BE2C (cell line): ENCODE measurements around the gene AMPH.

ENCODE experiments used
- DNase-seq: peaks from one replicate; pipeline ENCODE4 v3.0.0-alpha.2; 2020
- H3K27me3 ChIP-seq: fragments of 250-450 bp; sonication (Bioruptor Pico); 2 replicates; pipeline ENCODE4 v1.5.1; 2020; ENCODE audit warnings: mild to moderate bottlenecking
- H3K36me3 ChIP-seq: fragments of 250-450 bp; sonication (Bioruptor Pico); 2 replicates; pipeline ENCODE4 v1.5.1; 2020; ENCODE audit warnings: mild to moderate bottlenecking
- H3K4me1 ChIP-seq: fragments of 250-450 bp; sonication (Bioruptor Pico); 2 replicates; pipeline ENCODE4 v1.5.1; 2020
- H3K4me3 ChIP-seq: 2 replicates; pipeline ENCODE4 v1.5.1; 2011; ENCODE audit warnings: low read depth, low read length
- H3K9me3 ChIP-seq: fragments of 250-450 bp; sonication (Bioruptor Pico); 2 replicates; pipeline ENCODE4 v1.5.1; 2020
- CTCF ChIP-seq: IDR thresholded peaks from 2 replicates; pipeline ENCODE4 v1.5.1; 2012; ENCODE audit warnings: mild to moderate bottlenecking, low read depth, low read length

AMPH gene

GRCh38 chr7:38481401-38481800, 149.8 kb downstream of the AMPH start:
- H3K4me3 ChIP-seq = no peak overlapping the region
- no peak for TF ChIP-seq CTCF
- H3K27me3 ChIP-seq = no peaks in the 10 kb centered on the region
- no peaks in the 10 kb centered on the region for H3K4me1 ChIP-seq
- no peaks in the 10 kb centered on the region for H3K36me3 ChIP-seq
- H3K9me3 ChIP-seq = no peaks in the 10 kb centered on the region
- DNase-seq = no peak

- Histone ChIP-seq H3K4me1 (no peaks in the 10 kb centered on the region), H3K4me3 (no peak overlapping the region), H3K36me3 (no peaks in the 10 kb centered on the region), H3K27me3 (no peaks in the 10 kb centered on the region), H3K9me3 (no peaks in the 10 kb centered on the region)
- TF ChIP-seq CTCF = no peak
- DNase-seq = no peak
Observed at GRCh38 chr7:38478404-38478803, 152.8 kb downstream of the AMPH start.

- H3K9me3 ChIP-seq = no peaks in the 10 kb centered on the region
- no peaks in the 10 kb centered on the region for H3K27me3 ChIP-seq
- H3K36me3 ChIP-seq = no peaks in the 10 kb centered on the region
- no peak for DNase-seq
- H3K4me3 ChIP-seq = no peak overlapping the region
- H3K4me1 ChIP-seq = no peaks in the 10 kb centered on the region
- TF ChIP-seq CTCF = no peak
Observed at GRCh38 chr7:38477333-38477732, 153.8 kb downstream of the AMPH start.

GRCh38 chr7:38476764-38477163, 154.4 kb downstream of the AMPH start:
- H3K4me1 ChIP-seq = no peaks in the 10 kb centered on the region
- DNase-seq = no peak
- H3K9me3 ChIP-seq = no peaks in the 10 kb centered on the region
- H3K27me3 ChIP-seq = no peaks in the 10 kb centered on the region
- no peaks in the 10 kb centered on the region for H3K36me3 ChIP-seq
- H3K4me3 ChIP-seq = no peak overlapping the region
- TF ChIP-seq CTCF = no peak

- Histone ChIP-seq H3K9me3 (no peaks in the 10 kb centered on the region), H3K36me3 (no peaks in the 10 kb centered on the region), H3K4me3 (no peak overlapping the region), H3K4me1 (no peaks in the 10 kb centered on the region), H3K27me3 (no peaks in the 10 kb centered on the region)
- TF ChIP-seq CTCF = no peak
- DNase-seq = no peak
Observed at GRCh38 chr7:38465956-38466355, 165.2 kb downstream of the AMPH start.

GRCh38 chr7:38463277-38464225, 167.6 kb downstream of the AMPH start:
- Histone ChIP-seq H3K4me1 (no peaks in the 10 kb centered on the region), H3K36me3 (no peaks in the 10 kb centered on the region), H3K27me3 (no peaks in the 10 kb centered on the region), H3K9me3 (no peaks in the 10 kb centered on the region), H3K4me3 (no peak overlapping the region)
- no peak for TF ChIP-seq CTCF
- peak; percentile 12 for DNase-seq
